Measurements from ENCODE around the gene PRCD.

GRCh38 chr17:76549539-76549938 lies 9.7 kb downstream of the PRCD start:
- no peak for TF ChIP-seq CTCF (conservative IDR thresholded peaks at IDR 0.05; ENCODE audit: low read depth, low read length)
- TF ChIP-seq EZH2phosphoT487 (IDR thresholded peaks at IDR 0.05; ENCODE audit: borderline replicate concordance, low read length) = no peak
- TF ChIP-seq EZH2 (IDR thresholded peaks at IDR 0.05; ENCODE audit: low read length, unreplicated experiment) = no peak

All from PC-3 (cell line).